ENCODE data around the gene GLS. TPM values are rescaled to one million over a fixed set of nuclear protein-coding genes. Genes with fewer than 3 reads are reported as not detected.

GLS gene
- total and polyA plus RNA-seq, 2 donors (not counting 3 experiments of a cell fraction or from before 2014, with no cell fraction given), result 49.0 to 183 TPM

DNA sequence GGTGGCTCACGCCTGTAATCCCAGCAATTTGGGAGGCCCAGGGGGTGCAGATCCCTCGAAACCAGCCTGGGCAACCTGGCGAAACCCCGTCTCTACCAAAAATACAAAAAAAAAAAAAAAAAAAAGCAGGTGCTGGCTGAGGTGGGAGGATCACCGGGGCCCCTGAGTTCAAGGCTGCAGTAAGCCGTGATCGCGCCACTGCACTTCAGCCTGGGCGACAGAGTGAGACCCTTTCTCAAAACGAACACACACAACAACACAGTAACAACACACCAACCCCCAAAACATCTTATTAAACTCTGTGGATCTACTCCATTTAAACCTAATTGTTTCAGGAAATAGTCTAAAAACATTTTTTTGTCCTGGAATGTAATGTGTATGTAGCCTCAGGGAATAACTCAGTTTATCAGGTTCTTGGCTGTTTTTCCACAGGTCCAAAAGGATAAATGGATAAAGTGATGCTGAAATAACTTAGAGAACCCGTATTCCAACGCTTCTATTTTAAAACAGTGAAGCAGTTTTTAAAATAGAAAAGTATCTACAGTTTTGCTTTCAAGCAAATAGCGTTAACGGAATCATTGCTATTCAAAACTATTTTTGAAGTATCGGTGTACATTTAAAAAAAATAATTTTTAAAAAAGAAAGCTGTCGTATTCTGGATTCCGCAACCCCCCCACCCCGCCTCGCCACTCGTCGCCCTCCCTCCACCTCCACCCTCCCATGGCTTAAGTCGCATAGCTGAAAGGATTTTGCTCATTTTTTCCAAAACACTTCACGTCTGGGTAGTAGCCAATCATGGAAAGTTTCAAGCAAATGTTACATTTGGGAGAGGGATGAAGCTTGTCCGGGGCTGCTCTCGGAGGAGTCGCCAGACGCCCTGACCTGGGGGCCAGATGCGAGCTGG is 895 bp upstream of the GLS start:
- Histone ChIP-seq H3K4me1 (ENCODE audit: control insufficient read depth, extremely low read depth, insufficient read depth, low read length) (peaks cover 29% of the 10 kb centered on the region), H3K27me3 (ENCODE audit: control insufficient read depth in 2 of 2, insufficient read depth in 2 of 2, low read length in 2 of 2) (no peaks in the 10 kb centered on the region), H3K9ac (replicated peaks; ENCODE audit: extremely low read depth, insufficient read depth, low read length) (peak overlapping the region; percentile 79), H4K20me1 (replicated peaks; ENCODE audit: control insufficient read depth, extremely low read depth, insufficient read depth, low read length) (peaks cover 5% of the 10 kb centered on the region), H3K27ac (ENCODE audit: insufficient read depth, low read depth, low read length) (peak overlapping the region; percentile 82), H3K4me2 (ENCODE audit: insufficient read depth, low read length) (peak overlapping the region; percentile 93), H3K4me3 (replicated peaks in 1 of 3; ENCODE audit: insufficient read depth in 1 of 3, low read depth in 1 of 3, low read length in 3 of 3) (peak overlapping the region; percentile 44 to 75 (median 55)), H3K79me2 (ENCODE audit: control insufficient read depth, insufficient read depth, low read length) (peaks cover 40% of the 10 kb centered on the region), H3K9me3 (replicated peaks; ENCODE audit: control insufficient read depth, insufficient read depth, low read length) (no peaks in the 10 kb centered on the region), H3K36me3 (ENCODE audit: control insufficient read depth in 2 of 2, extremely low read depth in 1 of 2, insufficient read depth in 2 of 2, low read length in 2 of 2) (no peaks in the 10 kb centered on the region), H2AFZ (ENCODE audit: low read depth, low read length) (peak overlapping the region; percentile 98), H3K9me1 (replicated peaks; ENCODE audit: control insufficient read depth, extremely low read depth, insufficient read depth, low read length) (no peaks in the 10 kb centered on the region)
- BruUV-seq (replicated peaks), result no TSS peak
- DNase-seq (ENCODE audit: low read depth, low spot score), result peak; percentile 20
- CTCF ChIA-PET, result interaction anchor here (1.0 to 4.9 kb wide), 4 partner anchors 26 to 158 kb away, joined by 3 to 50 read pairs (median 4); no protein-coding TSS in a partner anchor
- dilution Hi-C loops (cut with MboI; ENCODE audit: extremely low pct_ligation_motif_present, low sequenced_read_pairs), result no loop called here
- POLR2A ChIA-PET, result interaction anchor here (0.5 to 3.1 kb wide), 4 partner anchors 13 to 196 kb away, joined by 3 to 14 read pairs (median 5); no protein-coding TSS in a partner anchor
- TF ChIP-seq GATA2 (IDR thresholded peaks at IDR 0.05; ENCODE audit: insufficient read depth, insufficient read length, low read depth, low read length) (no peak), POLR2AphosphoS5 (IDR thresholded peaks at IDR 0.05; ENCODE audit: insufficient read depth, low read depth, low read length) (no peak), JUN (IDR thresholded peaks at IDR 0.05; ENCODE audit: borderline replicate concordance, insufficient read depth, insufficient read length, low read depth) (no peak), FOS (IDR thresholded peaks at IDR 0.05; ENCODE audit: borderline replicate concordance, insufficient read depth, low read length) (no peak), POLR2A (IDR thresholded peaks at IDR 0.05; ENCODE audit: low read depth, low read length) (no peak), MYC (IDR thresholded peaks at IDR 0.05; ENCODE audit: low read depth, low read length) (no peak)
- TF ChIP-seq, protein P1, sequence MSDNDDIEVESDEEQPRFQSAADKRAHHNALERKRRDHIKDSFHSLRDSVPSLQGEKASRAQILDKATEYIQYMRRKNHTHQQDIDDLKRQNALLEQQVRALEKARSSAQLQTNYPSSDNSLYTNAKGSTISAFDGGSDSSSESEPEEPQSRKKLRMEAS (IDR thresholded peaks at IDR 0.05; ENCODE audit: insufficient read depth, insufficient read length), result no peak
- TF ChIP-seq, protein P2, sequence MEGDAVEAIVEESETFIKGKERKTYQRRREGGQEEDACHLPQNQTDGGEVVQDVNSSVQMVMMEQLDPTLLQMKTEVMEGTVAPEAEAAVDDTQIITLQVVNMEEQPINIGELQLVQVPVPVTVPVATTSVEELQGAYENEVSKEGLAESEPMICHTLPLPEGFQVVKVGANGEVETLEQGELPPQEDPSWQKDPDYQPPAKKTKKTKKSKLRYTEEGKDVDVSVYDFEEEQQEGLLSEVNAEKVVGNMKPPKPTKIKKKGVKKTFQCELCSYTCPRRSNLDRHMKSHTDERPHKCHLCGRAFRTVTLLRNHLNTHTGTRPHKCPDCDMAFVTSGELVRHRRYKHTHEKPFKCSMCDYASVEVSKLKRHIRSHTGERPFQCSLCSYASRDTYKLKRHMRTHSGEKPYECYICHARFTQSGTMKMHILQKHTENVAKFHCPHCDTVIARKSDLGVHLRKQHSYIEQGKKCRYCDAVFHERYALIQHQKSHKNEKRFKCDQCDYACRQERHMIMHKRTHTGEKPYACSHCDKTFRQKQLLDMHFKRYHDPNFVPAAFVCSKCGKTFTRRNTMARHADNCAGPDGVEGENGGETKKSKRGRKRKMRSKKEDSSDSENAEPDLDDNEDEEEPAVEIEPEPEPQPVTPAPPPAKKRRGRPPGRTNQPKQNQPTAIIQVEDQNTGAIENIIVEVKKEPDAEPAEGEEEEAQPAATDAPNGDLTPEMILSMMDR (IDR thresholded peaks at IDR 0.05; ENCODE audit: extremely low read depth in 1 of 2, insufficient read depth in 1 of 2, low read depth in 1 of 2, low read length in 2 of 2), result no peak
- intact Hi-C loops (cut with micrococcal nuclease), result loop anchor here (1.0 to 10.0 kb wide), 5 partner anchors 89 to 799 kb away; partner anchors contain the start of gene NABP1
- peak; percentile 18 for FAIRE-seq

Data from endothelial cell of umbilical vein (primary cell).